Activated CD4-positive, alpha-beta memory T cell treated with anti-CD3 and anti-CD28 coated beads, Interleukin-2, amount 10 ng/mL, durations not matched to agents 7 days and 5 days (primary cell): ENCODE results near the gene SDHD. TPM values are rescaled to one million over a fixed set of nuclear protein-coding genes. Genes with fewer than 3 reads are reported as not detected.
"Not testable (repeated sequence)": the region's sequence is repeated elsewhere in the genome, so short reads cannot be mapped to it uniquely, and the experiment has no call there.

Source experiments
- CTCF ChIA-PET: fragments of 350-600 bp; sonication (Branson Sonifier 250); formaldehyde crosslinking; loops from one replicate; lab custom pipeline; 2021; ENCODE audit warnings: antibody characterized with exemption, inconsistent platforms; lab: Charles Lee
- POLR2A ChIA-PET: fragments of 350-600 bp; sonication (Branson Sonifier 250); formaldehyde crosslinking; loops from one replicate; lab custom pipeline; 2021; ENCODE audit warnings: antibody characterized with exemption; lab: Charles Lee
- DNase-seq: peaks from one replicate; pipeline ENCODE4 v3.0.0-alpha.2; 2020
- H3K27ac Mint-ChIP-seq: one replicate; pipeline ENCODE4 v1.8.0; 2021; ENCODE audit warnings: mild to moderate bottlenecking, mixed read lengths
- H3K27me3 Mint-ChIP-seq: one replicate; pipeline ENCODE4 v1.8.0; 2021; ENCODE audit warnings: mixed read lengths
- H3K36me3 Mint-ChIP-seq: one replicate; pipeline ENCODE4 v1.8.0; 2021; ENCODE audit warnings: low read depth, mixed read lengths
- H3K4me1 Mint-ChIP-seq: one replicate; pipeline ENCODE4 v1.8.0; 2021; ENCODE audit warnings: mixed read lengths
- H3K4me3 Mint-ChIP-seq: one replicate; pipeline ENCODE4 v1.8.0; 2021; ENCODE audit warnings: mild to moderate bottlenecking, mixed read lengths
- H3K9me3 Mint-ChIP-seq: one replicate; pipeline ENCODE4 v1.8.0; 2021; ENCODE audit warnings: mixed read lengths
- total RNA-seq, 2 experiments: library from RNA; stranded (reverse); gene quantifications; one replicate each; pipeline ENCODE4 v1.2.3, GENCODE V29; 2021

SDHD gene
- 10 to 100 TPM; 76.7 to 78.5 TPM for total RNA-seq

DNA sequence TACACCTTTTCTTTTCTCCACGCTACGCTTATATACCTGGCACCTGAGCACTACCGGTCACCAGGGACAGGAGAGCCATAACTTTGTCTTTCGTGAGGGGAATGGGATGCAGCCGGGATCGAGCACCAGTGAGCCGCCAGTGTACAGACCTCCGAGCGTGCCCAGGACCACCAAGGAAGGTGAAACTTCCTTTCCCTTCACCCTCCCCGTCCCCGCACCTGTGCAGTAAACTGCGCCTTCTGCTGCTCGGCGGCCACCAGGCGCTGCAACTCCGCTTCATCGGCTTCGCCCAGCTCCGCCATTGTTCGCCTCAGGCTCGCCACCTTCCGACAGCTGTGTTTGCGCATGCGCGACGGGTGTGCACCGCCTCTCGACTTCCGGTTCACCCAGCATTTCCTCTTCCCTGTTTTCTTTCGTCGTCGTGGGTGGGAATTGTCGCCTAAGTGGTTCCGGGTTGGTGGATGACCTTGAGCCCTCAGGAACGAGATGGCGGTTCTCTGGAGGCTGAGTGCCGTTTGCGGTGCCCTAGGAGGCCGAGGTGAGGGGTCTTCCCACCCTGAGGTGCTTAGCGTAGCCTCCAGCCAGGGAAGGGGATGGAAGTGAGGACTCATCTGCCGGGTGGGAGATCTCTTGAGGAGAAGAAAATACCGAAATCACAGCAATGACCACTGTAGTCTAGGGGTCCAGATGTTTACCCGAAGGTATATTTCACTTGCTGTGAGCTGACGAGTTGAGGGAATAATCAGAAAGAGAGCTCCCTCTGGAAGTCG is at the start of gene SDHD, which contains the start of gene TIMM8B:
Gene SDHD (plus strand): TSS at position 452 of the 770 bp plus-strand sequence. CDS start 35 bp downstream, at position 487.
Gene TIMM8B (minus strand): TSS at position 335 of the 770 bp plus-strand sequence. CDS start 33 bp downstream, at position 302.
- DNase-seq: peak; percentile 96
- peaks cover 83% of the 10 kb centered on the region for H3K36me3 Mint-ChIP-seq
- H3K27me3 Mint-ChIP-seq: no peaks in the 10 kb centered on the region
- peaks cover 72% of the 10 kb centered on the region for H3K4me1 Mint-ChIP-seq
- H3K27ac Mint-ChIP-seq: peak within 1 kb of the TSS; percentile 96
- no peaks in the 10 kb centered on the region for H3K9me3 Mint-ChIP-seq
- ChIA-PET POLR2A (interaction anchor here (0.6 to 3.2 kb wide), 10 partner anchors 10 to 319 kb away, joined by 3 to 30 read pairs (median 3); partner anchors contain the start of genes DLAT, NKAPD1 and PIH1D2), CTCF (interaction anchor here (0.6 to 1.5 kb wide), 3 partner anchors 9 to 155 kb away, joined by 3 to 7 read pairs (median 3); no protein-coding TSS in a partner anchor)
- H3K4me3 Mint-ChIP-seq: peak within 1 kb of the TSS; percentile 100

DNA sequence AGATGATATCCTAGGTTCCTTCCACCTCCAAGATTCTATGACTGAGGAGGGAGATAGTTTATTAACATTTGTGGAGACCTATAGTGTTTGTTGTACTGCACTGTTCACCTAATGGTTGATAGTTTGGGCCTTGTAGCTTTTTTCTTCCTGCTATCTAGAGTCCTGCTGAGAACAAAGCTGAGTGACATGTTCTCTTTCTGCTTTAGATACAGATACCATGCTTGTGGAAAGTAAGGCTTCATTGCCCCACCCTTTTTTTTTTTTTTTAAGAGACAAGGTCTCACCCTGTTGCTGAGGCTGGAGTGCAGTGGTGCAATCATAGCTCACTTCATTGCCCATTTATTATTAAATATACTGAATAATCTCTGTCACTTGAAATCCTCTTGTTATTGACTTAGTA is 49.1 kb upstream of the SDHD start:
- Mint-ChIP-seq H3K36me3 (peaks cover 40% of the 10 kb centered on the region), H3K4me3 (no peak overlapping the region), H3K4me1 (peaks cover 12% of the 10 kb centered on the region), H3K27ac (no peak overlapping the region), H3K9me3 (no peaks in the 10 kb centered on the region), H3K27me3 (no peaks in the 10 kb centered on the region)
- DNase-seq: no peak
- ChIA-PET CTCF (no interaction called here), POLR2A (interaction anchor here (0.6 kb wide), 1 partner anchor 9 kb away, joined by 3 read pairs; no protein-coding TSS in a partner anchor)

DNA sequence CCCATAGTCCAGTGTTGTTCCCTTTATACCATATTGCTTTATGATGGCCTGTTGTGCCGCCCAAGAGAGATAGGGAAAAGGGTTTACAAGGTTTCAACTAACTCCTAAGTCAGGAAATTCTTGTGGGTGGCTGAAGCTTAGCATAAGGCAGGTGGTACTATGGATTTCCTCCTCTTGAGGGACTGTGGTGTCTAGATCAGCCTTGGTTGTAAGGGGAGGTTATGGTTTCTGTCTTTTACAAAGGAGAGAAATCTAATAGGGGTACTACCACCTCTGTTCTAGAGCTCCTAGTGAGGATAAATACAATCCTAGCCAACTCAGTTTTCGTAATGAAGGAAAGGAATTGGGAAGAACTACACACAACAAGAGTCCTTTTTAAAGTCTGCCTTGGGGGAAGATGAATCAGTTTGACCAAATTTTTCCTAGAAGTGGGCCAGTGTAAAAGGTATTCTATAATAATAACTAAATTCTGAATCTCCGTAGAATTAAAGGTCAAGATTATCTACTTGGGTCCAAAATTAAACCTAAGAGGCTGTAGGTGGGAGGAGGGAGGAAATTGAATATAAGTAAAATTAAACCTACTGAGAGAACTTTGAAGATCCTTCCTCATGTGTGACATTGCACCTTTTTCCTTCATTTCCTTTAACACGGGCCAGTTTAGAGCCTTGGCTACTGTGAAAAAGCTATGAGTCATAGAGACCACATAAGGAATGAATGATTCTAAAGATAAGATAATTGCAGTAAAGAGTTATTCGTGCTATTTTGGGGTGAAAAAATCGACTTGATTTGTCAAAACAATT is 44.3 kb upstream of the SDHD start:
- Mint-ChIP-seq H3K4me3 (no peak overlapping the region), H3K9me3 (no peaks in the 10 kb centered on the region), H3K36me3 (peaks cover 50% of the 10 kb centered on the region), H3K27me3 (no peaks in the 10 kb centered on the region), H3K27ac (no peak overlapping the region), H3K4me1 (peaks cover 11% of the 10 kb centered on the region)
- CTCF ChIA-PET: interaction anchor here (1.2 kb wide), 1 partner anchor 70 kb away, joined by 3 read pairs; no protein-coding TSS in a partner anchor
- POLR2A ChIA-PET: interaction anchor here (0.7 kb wide), 1 partner anchor 27 kb away, joined by 3 read pairs; no protein-coding TSS in a partner anchor
- no peak for DNase-seq

DNA sequence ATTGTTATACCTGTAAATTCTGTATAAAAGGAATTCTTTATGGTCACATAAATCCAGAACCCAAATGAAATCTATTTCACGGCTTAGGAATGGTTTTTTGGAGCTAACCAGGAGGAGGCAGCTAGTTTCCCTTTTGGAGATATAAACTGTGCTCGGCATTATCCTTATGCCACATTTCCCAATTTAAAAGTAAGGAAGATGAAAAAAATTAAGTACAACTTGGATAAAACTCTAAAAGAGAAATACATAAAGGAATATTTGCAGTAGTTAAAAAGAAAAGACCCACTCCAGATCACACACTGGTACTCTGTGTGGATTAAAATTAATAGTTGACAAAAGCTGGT is 43.7 kb upstream of the SDHD start:
- Mint-ChIP-seq H3K27me3 (no peaks in the 10 kb centered on the region), H3K4me1 (peaks cover 11% of the 10 kb centered on the region), H3K9me3 (no peaks in the 10 kb centered on the region), H3K4me3 (no peak overlapping the region), H3K27ac (no peak overlapping the region), H3K36me3 (peaks cover 51% of the 10 kb centered on the region)
- ChIA-PET POLR2A (interaction anchor here (0.7 kb wide), 1 partner anchor 26 kb away, joined by 3 read pairs; no protein-coding TSS in a partner anchor), CTCF (interaction anchor here (1.2 kb wide), 1 partner anchor 70 kb away, joined by 3 read pairs; no protein-coding TSS in a partner anchor)
- DNase-seq: no peak

DNA sequence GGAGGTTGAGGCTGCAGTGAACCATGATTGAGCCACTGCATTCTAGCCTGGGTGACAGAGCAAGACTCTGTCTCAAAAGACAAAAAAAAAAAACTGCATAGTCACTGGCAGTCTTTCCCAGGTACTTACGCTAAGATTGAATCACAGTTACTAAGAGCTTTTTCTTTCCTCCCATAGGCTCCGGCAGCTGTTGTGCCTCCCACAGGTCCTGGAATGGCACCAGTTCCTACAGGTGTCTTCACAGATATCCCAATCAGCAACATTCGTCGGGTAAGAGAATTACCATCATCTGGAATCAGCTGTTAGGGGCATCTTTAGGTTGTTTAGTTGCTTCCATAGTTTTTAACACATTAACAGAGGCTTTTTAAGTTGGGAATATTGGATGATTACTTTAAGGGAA is 41.7 kb upstream of the SDHD start:
- no peaks in the 10 kb centered on the region for H3K9me3 Mint-ChIP-seq
- H3K4me3 Mint-ChIP-seq: no peak overlapping the region
- H3K36me3 Mint-ChIP-seq: peaks cover 54% of the 10 kb centered on the region
- DNase-seq: no peak
- peaks cover 19% of the 10 kb centered on the region for H3K4me1 Mint-ChIP-seq
- CTCF ChIA-PET: no interaction called here
- no peaks in the 10 kb centered on the region for H3K27me3 Mint-ChIP-seq
- POLR2A ChIA-PET: no interaction called here
- no peak overlapping the region for H3K27ac Mint-ChIP-seq

DNA sequence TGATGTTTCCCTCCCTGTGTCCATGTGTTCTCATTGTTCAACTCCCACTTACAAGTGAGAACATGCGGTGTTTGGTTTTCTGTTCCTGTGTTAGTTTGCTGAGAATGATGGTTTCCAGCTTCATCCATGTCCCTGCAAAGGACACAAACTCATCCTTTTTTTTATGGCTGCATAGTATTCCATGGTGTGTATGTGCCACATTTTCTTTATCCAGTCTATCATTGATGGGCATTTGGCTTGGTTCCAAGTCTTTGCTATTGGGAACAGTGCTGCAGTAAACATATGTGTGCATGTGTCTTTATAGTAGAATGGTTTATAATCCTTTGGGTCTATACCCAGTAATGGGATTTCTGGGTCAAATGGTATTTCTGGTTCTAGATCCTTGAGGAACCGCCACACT is 40.0 kb upstream of the SDHD start:
- H3K4me3 Mint-ChIP-seq, POLR2A ChIA-PET, CTCF ChIA-PET, H3K27me3 Mint-ChIP-seq, DNase-seq, H3K9me3 Mint-ChIP-seq, H3K27ac Mint-ChIP-seq: not testable (repeated sequence)
- Mint-ChIP-seq H3K4me1 (peaks cover 16% of the 10 kb centered on the region), H3K36me3 (peaks cover 62% of the 10 kb centered on the region)

DNA sequence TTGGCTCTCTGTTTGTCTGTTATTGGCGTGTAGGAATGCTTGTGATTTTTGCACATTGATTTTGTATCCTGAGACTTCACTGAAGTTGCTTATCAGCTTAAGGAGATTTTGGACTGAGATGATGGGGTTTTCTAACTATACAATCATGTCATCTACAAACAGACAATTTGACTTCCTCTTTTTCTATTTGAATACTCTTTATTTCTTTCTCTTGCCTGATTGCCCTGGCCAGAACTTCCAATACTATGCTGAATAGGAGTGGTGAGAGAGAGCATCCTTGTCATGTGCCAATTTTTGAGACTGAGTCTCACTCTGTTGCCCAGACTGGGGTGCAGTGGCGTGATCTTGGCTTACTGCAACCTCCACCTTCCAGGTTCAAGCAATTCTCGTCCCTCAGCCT is 38.4 kb upstream of the SDHD start:
- CTCF ChIA-PET, DNase-seq: not testable (repeated sequence)

DNA sequence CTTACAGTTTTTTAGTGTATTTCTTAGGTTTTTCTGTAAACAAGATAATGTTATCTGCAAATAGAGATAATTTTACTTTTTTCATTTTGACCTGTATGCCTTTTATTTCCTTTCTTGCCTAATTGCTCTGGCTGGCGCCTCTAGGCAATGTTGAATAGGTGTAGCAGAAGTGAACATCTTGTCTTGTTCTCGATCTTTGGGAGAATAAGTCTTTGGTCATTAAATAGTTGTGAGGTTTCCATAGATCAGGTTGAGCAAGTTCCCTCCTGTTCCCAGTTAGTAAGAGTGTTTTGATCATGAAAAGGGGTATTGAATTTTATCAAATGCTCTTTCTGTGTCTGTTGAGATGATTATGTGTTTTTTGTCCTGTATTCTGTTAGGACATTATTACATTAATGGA is 36.9 kb upstream of the SDHD start:
- Mint-ChIP-seq H3K4me3 (no peak overlapping the region), H3K27me3 (no peaks in the 10 kb centered on the region), H3K4me1 (peaks cover 7% of the 10 kb centered on the region), H3K27ac (no peak overlapping the region), H3K36me3 (peaks cover 73% of the 10 kb centered on the region), H3K9me3 (no peaks in the 10 kb centered on the region)
- ChIA-PET CTCF (no interaction called here), POLR2A (no interaction called here)
- DNase-seq: no peak

More for the DNA sequence above, 38.4 kb upstream of the SDHD start:
- H3K27ac Mint-ChIP-seq, H3K27me3 Mint-ChIP-seq, H3K9me3 Mint-ChIP-seq, H3K4me1 Mint-ChIP-seq, H3K4me3 Mint-ChIP-seq, POLR2A ChIA-PET: not testable (repeated sequence)
- peaks cover 74% of the 10 kb centered on the region for H3K36me3 Mint-ChIP-seq

DNA sequence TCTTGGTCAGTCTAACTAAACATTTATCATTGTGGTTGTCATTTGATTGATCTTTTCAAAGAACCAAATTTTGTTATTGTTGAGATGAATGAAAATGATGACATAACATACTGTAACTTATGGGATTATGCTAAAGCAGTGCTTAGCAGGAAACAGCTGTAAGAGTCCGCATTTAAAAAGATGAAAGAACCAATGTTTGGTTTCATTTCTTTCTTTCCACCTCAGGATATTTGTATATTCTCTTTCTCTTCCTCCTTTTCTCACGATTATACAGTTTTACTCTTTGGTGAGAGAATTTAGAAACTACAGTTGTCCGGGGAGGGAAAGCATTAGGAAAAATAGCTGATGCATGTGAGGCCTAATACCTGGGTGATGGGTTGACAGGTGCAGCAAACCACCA is 36.0 kb upstream of the SDHD start:
- peaks cover 69% of the 10 kb centered on the region for H3K36me3 Mint-ChIP-seq
- H3K9me3 Mint-ChIP-seq: no peaks in the 10 kb centered on the region
- CTCF ChIA-PET: interaction anchor here (0.7 kb wide), 1 partner anchor 124 kb away, joined by 3 read pairs; no protein-coding TSS in a partner anchor
- H3K27me3 Mint-ChIP-seq: no peaks in the 10 kb centered on the region
- no peak for DNase-seq
- no peak overlapping the region for H3K27ac Mint-ChIP-seq
- POLR2A ChIA-PET: no interaction called here
- peaks cover 7% of the 10 kb centered on the region for H3K4me1 Mint-ChIP-seq
- H3K4me3 Mint-ChIP-seq: no peak overlapping the region

DNA sequence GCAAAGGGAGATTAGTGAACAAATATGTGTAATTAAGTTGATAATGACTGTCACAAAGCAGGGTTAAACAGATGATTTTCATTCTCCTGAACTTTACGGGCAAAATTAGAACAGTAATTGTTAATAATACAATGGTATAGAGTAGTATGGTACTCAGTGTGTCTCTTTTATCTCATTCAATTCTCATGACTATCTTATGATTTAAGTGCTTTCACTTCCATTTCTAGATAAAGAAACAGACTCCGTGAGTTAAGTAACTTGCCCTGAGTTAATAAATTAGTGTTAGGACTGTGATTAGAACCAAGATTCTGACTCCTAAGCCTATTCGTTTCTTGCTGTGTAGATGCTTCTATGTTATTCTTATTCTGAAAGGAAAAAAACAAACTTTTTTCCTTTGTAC is 34.9 kb upstream of the SDHD start:
- POLR2A ChIA-PET: no interaction called here
- Mint-ChIP-seq H3K4me3 (no peak overlapping the region), H3K4me1 (peaks cover 10% of the 10 kb centered on the region), H3K9me3 (no peaks in the 10 kb centered on the region), H3K27me3 (no peaks in the 10 kb centered on the region), H3K36me3 (peaks cover 68% of the 10 kb centered on the region), H3K27ac (no peak overlapping the region)
- CTCF ChIA-PET: no interaction called here
- no peak for DNase-seq

DNA sequence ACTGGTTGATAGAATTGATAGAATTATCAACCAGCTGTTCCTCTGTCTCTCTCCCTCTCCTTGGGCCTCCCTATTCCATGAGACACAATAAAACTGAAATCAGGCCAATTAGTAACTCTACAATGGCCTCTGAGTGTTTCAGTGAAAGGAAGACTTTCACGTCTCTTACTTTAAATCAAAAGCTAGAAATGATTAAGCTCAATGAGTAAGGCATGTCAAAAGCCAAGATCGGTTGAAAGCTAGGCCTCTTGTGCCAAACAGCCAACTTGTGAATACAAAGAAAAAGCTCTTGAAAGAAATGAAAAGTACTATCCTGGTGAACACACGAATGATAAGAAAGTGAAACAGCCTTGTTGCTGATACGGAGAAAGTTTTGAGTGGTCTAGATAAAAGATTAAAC is 29.5 kb upstream of the SDHD start:
- H3K27me3 Mint-ChIP-seq: no peaks in the 10 kb centered on the region
- H3K4me1 Mint-ChIP-seq: peaks cover 13% of the 10 kb centered on the region
- peak overlapping the region; percentile 4 for H3K27ac Mint-ChIP-seq
- no peaks in the 10 kb centered on the region for H3K9me3 Mint-ChIP-seq
- no peak for DNase-seq
- CTCF ChIA-PET: interaction anchor here (1.4 to 1.6 kb wide), 2 partner anchors 75 to 125 kb away, joined by 4 to 7 read pairs; no protein-coding TSS in a partner anchor
- POLR2A ChIA-PET: interaction anchor here (0.7 to 0.9 kb wide), 2 partner anchors 33 to 291 kb away, joined by 3 to 4 read pairs; partner anchors contain the start of genes DLAT and PPP2R1B
- H3K4me3 Mint-ChIP-seq: no peak overlapping the region
- H3K36me3 Mint-ChIP-seq: peaks cover 54% of the 10 kb centered on the region

DNA sequence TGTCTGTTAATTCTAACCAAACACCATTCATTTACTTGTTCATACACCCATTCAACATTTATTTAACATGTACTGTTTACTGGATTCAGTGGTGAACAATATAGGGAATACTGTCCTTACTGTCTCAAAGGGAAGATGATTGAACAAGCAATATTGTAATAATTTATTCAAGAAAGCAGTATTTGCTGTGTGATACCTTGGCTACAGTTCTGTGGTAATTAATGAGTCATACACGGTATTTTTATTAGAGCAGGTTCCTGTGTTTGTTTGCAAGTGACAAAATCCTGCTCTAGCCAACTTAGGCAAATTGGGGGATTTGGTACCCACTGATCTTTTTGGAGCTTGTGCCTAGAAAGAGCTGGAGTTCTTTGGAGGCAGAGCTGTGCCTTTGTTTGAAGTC is 28.6 kb upstream of the SDHD start:
- H3K27ac Mint-ChIP-seq: no peak overlapping the region
- ChIA-PET POLR2A (no interaction called here), CTCF (interaction anchor here (1.4 to 1.6 kb wide), 2 partner anchors 76 to 126 kb away, joined by 4 to 7 read pairs; no protein-coding TSS in a partner anchor)
- H3K4me1 Mint-ChIP-seq: peaks cover 13% of the 10 kb centered on the region
- H3K4me3 Mint-ChIP-seq: no peak overlapping the region
- peaks cover 54% of the 10 kb centered on the region for H3K36me3 Mint-ChIP-seq
- H3K9me3 Mint-ChIP-seq: no peaks in the 10 kb centered on the region
- H3K27me3 Mint-ChIP-seq: no peaks in the 10 kb centered on the region
- no peak for DNase-seq
